ENCODE results near the gene LUZP2.

DNA sequence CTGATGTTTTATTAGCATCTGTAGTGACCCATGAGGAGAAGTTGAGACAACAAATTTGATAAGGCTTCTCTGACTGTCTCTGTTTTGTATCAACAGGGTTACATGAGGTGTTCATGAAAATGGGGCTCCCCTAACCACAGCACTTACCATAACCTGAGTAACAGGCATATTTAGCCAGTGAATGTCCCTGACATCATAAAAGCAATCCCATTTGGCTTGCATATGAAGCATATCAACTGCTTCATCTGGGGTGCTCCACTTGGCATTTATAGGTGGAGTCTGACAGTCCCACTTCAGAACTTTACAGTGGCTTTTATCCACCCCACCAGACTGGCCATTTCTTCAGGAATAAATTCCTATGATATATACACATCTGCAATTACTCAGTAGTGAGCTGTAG lies 257.6 kb downstream of the LUZP2 start:
- no peak for TF ChIP-seq POLR2A (IDR thresholded peaks at IDR 0.05)
- TF ChIP-seq, protein P1, sequence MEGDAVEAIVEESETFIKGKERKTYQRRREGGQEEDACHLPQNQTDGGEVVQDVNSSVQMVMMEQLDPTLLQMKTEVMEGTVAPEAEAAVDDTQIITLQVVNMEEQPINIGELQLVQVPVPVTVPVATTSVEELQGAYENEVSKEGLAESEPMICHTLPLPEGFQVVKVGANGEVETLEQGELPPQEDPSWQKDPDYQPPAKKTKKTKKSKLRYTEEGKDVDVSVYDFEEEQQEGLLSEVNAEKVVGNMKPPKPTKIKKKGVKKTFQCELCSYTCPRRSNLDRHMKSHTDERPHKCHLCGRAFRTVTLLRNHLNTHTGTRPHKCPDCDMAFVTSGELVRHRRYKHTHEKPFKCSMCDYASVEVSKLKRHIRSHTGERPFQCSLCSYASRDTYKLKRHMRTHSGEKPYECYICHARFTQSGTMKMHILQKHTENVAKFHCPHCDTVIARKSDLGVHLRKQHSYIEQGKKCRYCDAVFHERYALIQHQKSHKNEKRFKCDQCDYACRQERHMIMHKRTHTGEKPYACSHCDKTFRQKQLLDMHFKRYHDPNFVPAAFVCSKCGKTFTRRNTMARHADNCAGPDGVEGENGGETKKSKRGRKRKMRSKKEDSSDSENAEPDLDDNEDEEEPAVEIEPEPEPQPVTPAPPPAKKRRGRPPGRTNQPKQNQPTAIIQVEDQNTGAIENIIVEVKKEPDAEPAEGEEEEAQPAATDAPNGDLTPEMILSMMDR (IDR thresholded peaks at IDR 0.05): no peak
